ENCODE measurements around the gene USP7. TPM values are rescaled to one million over a fixed set of nuclear protein-coding genes. Genes with fewer than 3 reads are reported as not detected.

Gene USP7
- polyA plus RNA-seq, 2 of the 4 experiments (the other 2 are of a cell fraction) = 39.6 to 65.9 TPM

GRCh38 chr16:8929086-8929748 lies 34.5 kb downstream of the USP7 start:
- no peak for ATAC-seq
- CTCF ChIA-PET = interaction anchor here (0.6 to 2.1 kb wide), 6 partner anchors 16 to 205 kb away, joined by 3 to 6 read pairs (median 3); no protein-coding TSS in a partner anchor
- 95% methylated on average over 17 of the region's 17 CpGs for WGBS (ENCODE audit: missing lambda C conversion rate)

GRCh38 chr16:8928467-8928957 lies 35.2 kb downstream of the USP7 start:
- 92% methylated on average over 10 of the region's 10 CpGs for WGBS (ENCODE audit: missing lambda C conversion rate)
- H3K4me3 ChIP-seq = no peak overlapping the region
- H3K4me1 ChIP-seq = no peaks in the 10 kb centered on the region
- DNase-seq (ENCODE audit: low read depth in 1 of 2, low spot score in 1 of 2) (no peak), ATAC-seq (no peak), FAIRE-seq (no peak)
- ChIA-PET POLR2A (no interaction called here), CTCF (interaction anchor here (0.7 to 2.1 kb wide), 5 partner anchors 8 to 206 kb away, joined by 3 to 6 read pairs (median 3); partner anchors contain the start of gene CARHSP1)
- H3K4me2 ChIP-seq = no peak overlapping the region
- no peak overlapping the region for H3K27ac ChIP-seq
- no peaks in the 10 kb centered on the region for H3K9me3 ChIP-seq
- TF ChIP-seq CEBPB (IDR thresholded peaks at IDR 0.05) = peak; percentile 95 to 96
- TF ChIP-seq, protein P1, sequence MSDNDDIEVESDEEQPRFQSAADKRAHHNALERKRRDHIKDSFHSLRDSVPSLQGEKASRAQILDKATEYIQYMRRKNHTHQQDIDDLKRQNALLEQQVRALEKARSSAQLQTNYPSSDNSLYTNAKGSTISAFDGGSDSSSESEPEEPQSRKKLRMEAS (IDR thresholded peaks at IDR 0.05) = no peak

More at GRCh38 chr16:8929086-8929748, 34.5 kb downstream of the USP7 start:
- no peak overlapping the region for H3K4me3 ChIP-seq
- POLR2A ChIA-PET = no interaction called here
- H3K27ac ChIP-seq = no peak overlapping the region
- TF ChIP-seq MAZ (IDR thresholded peaks at IDR 0.05; ENCODE audit: borderline replicate concordance, low read depth, low read length) (no peak), ELK1 (IDR thresholded peaks at IDR 0.05; ENCODE audit: low read depth, low read length) (no peak), TP53 (CRISPR knock-in tag; IDR thresholded peaks at IDR 0.05) (no peak), HOXB5 (CRISPR knock-in tag; IDR thresholded peaks at IDR 0.05) (no peak), MAFK (IDR thresholded peaks at IDR 0.05; ENCODE audit: partially characterized antibody) (no peak), HDAC2 (IDR thresholded peaks at IDR 0.05) (no peak), CBX2 (IDR thresholded peaks at IDR 0.05; ENCODE audit: borderline replicate concordance, low read depth) (no peak), FOXS1 (CRISPR knock-in tag; IDR thresholded peaks at IDR 0.05) (no peak), CHD4 (IDR thresholded peaks at IDR 0.05; ENCODE audit: borderline replicate concordance) (no peak), RFX5 (IDR thresholded peaks at IDR 0.05) (no peak), POLR2AphosphoS2 (conservative IDR thresholded peaks at IDR 0.05; ENCODE audit: low read length) (no peak), ZC3H11A (IDR thresholded peaks at IDR 0.05) (no peak), PBX3 (IDR thresholded peaks at IDR 0.05) (no peak), KDM1A (IDR thresholded peaks at IDR 0.05; ENCODE audit: low read depth) (no peak), HOXB13 (CRISPR knock-in tag; IDR thresholded peaks at IDR 0.05; ENCODE audit: low read depth) (no peak), CBX8 (IDR thresholded peaks at IDR 0.05) (no peak), MYC (IDR thresholded peaks at IDR 0.05; ENCODE audit: borderline replicate concordance, low read length) (no peak)
- DNase-seq (ENCODE audit: low read depth in 1 of 2, low spot score in 1 of 2) = no peak
- H3K9me3 ChIP-seq = no peaks in the 10 kb centered on the region
- no peak overlapping the region for H3K4me2 ChIP-seq
- FAIRE-seq = no peak
- H3K4me1 ChIP-seq = no peaks in the 10 kb centered on the region

- no peak for ATAC-seq
- FAIRE-seq = no peak
- TF ChIP-seq CEBPB (IDR thresholded peaks at IDR 0.05) (no peak), ZC3H11A (IDR thresholded peaks at IDR 0.05) (no peak)
- TF ChIP-seq, protein P2, sequence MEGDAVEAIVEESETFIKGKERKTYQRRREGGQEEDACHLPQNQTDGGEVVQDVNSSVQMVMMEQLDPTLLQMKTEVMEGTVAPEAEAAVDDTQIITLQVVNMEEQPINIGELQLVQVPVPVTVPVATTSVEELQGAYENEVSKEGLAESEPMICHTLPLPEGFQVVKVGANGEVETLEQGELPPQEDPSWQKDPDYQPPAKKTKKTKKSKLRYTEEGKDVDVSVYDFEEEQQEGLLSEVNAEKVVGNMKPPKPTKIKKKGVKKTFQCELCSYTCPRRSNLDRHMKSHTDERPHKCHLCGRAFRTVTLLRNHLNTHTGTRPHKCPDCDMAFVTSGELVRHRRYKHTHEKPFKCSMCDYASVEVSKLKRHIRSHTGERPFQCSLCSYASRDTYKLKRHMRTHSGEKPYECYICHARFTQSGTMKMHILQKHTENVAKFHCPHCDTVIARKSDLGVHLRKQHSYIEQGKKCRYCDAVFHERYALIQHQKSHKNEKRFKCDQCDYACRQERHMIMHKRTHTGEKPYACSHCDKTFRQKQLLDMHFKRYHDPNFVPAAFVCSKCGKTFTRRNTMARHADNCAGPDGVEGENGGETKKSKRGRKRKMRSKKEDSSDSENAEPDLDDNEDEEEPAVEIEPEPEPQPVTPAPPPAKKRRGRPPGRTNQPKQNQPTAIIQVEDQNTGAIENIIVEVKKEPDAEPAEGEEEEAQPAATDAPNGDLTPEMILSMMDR (IDR thresholded peaks at IDR 0.05) = no peak
- Histone ChIP-seq H3K27ac (no peak overlapping the region), H3K4me2 (no peak overlapping the region), H3K4me1 (no peaks in the 10 kb centered on the region), H3K4me3 (no peak overlapping the region), H3K9me3 (no peaks in the 10 kb centered on the region)
- ChIA-PET POLR2A (no interaction called here), CTCF (no interaction called here)
- no peak for DNase-seq (ENCODE audit: low read depth in 1 of 2, low spot score in 1 of 2)
- WGBS (ENCODE audit: missing lambda C conversion rate) = 98% methylated on average over 11 of the region's 11 CpGs
Observed at GRCh38 chr16:8926827-8927226, 36.9 kb downstream of the USP7 start.

All from A549 (cell line).